Measurements from ENCODE around the gene OASL. TPM values are rescaled to one million over a fixed set of nuclear protein-coding genes. Genes with fewer than 3 reads are reported as not detected.

Gene OASL
- total RNA-seq, 1 donor from 2014 or later: 0.58 TPM

- Histone ChIP-seq H3K4me3 (ENCODE audit: low read depth, low read length) (no peak overlapping the region), H3K36me3 (ENCODE audit: control insufficient read depth, insufficient read depth, low read length) (no peaks in the 10 kb centered on the region), H3K27me3 (ENCODE audit: control insufficient read depth, insufficient read depth, low read length) (no peaks in the 10 kb centered on the region)
- no peak for TF ChIP-seq CTCF (IDR thresholded peaks at IDR 0.05; ENCODE audit: insufficient read depth, low read length, poor library complexity, severe bottlenecking)
- no peak for DNase-seq (ENCODE audit: low read depth)
Observed at GRCh38 chr12:120999191-121000120, 39.6 kb downstream of the OASL start.

GRCh38 chr12:120998435-120998834, 40.6 kb downstream of the OASL start:
- DNase-seq (ENCODE audit: low read depth): no peak
- H3K36me3 ChIP-seq (ENCODE audit: control insufficient read depth, insufficient read depth, low read length): no peaks in the 10 kb centered on the region
- no peaks in the 10 kb centered on the region for H3K27me3 ChIP-seq (ENCODE audit: control insufficient read depth, insufficient read depth, low read length)
- no peak overlapping the region for H3K4me3 ChIP-seq (ENCODE audit: low read depth, low read length)
- TF ChIP-seq CTCF (IDR thresholded peaks at IDR 0.05; ENCODE audit: insufficient read depth, low read length, poor library complexity, severe bottlenecking): no peak

GRCh38 chr12:120997448-120997847, 41.6 kb downstream of the OASL start:
- Histone ChIP-seq H3K4me3 (ENCODE audit: low read depth, low read length) (no peak overlapping the region), H3K36me3 (ENCODE audit: control insufficient read depth, insufficient read depth, low read length) (no peaks in the 10 kb centered on the region), H3K27me3 (ENCODE audit: control insufficient read depth, insufficient read depth, low read length) (no peaks in the 10 kb centered on the region)
- no peak for DNase-seq (ENCODE audit: low read depth)
- TF ChIP-seq CTCF (IDR thresholded peaks at IDR 0.05; ENCODE audit: insufficient read depth, low read length, poor library complexity, severe bottlenecking): no peak

GRCh38 chr12:120996133-120996746, 42.8 kb downstream of the OASL start:
- no peak for TF ChIP-seq CTCF (IDR thresholded peaks at IDR 0.05; ENCODE audit: insufficient read depth, low read length, poor library complexity, severe bottlenecking)
- H3K4me3 ChIP-seq (ENCODE audit: low read depth, low read length): no peak overlapping the region
- H3K27me3 ChIP-seq (ENCODE audit: control insufficient read depth, insufficient read depth, low read length): no peaks in the 10 kb centered on the region
- no peaks in the 10 kb centered on the region for H3K36me3 ChIP-seq (ENCODE audit: control insufficient read depth, insufficient read depth, low read length)
- no peak for DNase-seq (ENCODE audit: low read depth)

- no peak for TF ChIP-seq CTCF (IDR thresholded peaks at IDR 0.05; ENCODE audit: insufficient read depth, low read length, poor library complexity, severe bottlenecking)
- DNase-seq (ENCODE audit: low read depth): no peak
- Histone ChIP-seq H3K27me3 (ENCODE audit: control insufficient read depth, insufficient read depth, low read length) (no peaks in the 10 kb centered on the region), H3K36me3 (ENCODE audit: control insufficient read depth, insufficient read depth, low read length) (no peaks in the 10 kb centered on the region), H3K4me3 (ENCODE audit: low read depth, low read length) (no peak overlapping the region)
Observed at GRCh38 chr12:120994589-120995337, 44.3 kb downstream of the OASL start.

Measured in kidney epithelial cell (primary cell).